H7 (cell line): ENCODE measurements around the gene EMC6. TPM values are rescaled to one million over a fixed set of nuclear protein-coding genes. Genes with fewer than 3 reads are reported as not detected.

Source experiments
- DNase-seq: peaks from one replicate; pipeline ENCODE4 v3.0.0; 2012
- H3K27me3 ChIP-seq: 2 replicates; pipeline ENCODE4 v1.6.0; 2011; ENCODE audit warnings: mild to moderate bottlenecking, low read length; ENCODE audit not compliant: control insufficient read depth, insufficient read depth
- H3K36me3 ChIP-seq: replicated peaks from 2 replicates; pipeline ENCODE4 v1.5.1; 2011; ENCODE audit warnings: low read length; ENCODE audit not compliant: control insufficient read depth, insufficient read depth
- H3K4me3 ChIP-seq: 2 replicates; pipeline ENCODE4 v1.5.1; 2011; ENCODE audit warnings: low read depth, mild to moderate bottlenecking, control low read depth, low read length, moderate library complexity; ENCODE audit not compliant: insufficient read depth
- total RNA-seq: library from RNA; depleted of rRNA; stranded (reverse); fragments of >200 nt; shearing (Covaris generic); gene quantifications from 2 replicates; pipeline ENCODE4 v1.2.3, GENCODE V29; 2014

EMC6 gene
- total RNA-seq, 1 experiment from 2014 or later, result 48.5 TPM

- Histone ChIP-seq H3K36me3 (peaks cover 1% of the 10 kb centered on the region; the same call in 1 of the 2 replicates), H3K27me3 (no peaks in the 10 kb centered on the region), H3K4me3 (no peak overlapping the region)
- no peak for DNase-seq
Observed at GRCh38 chr17:3663102-3664011, 5.3 kb upstream of the EMC6 start.

GRCh38 chr17:3665834-3666233 is 2.8 kb upstream of the EMC6 start:
- Histone ChIP-seq H3K27me3 (no peaks in the 10 kb centered on the region), H3K4me3 (no peak overlapping the region), H3K36me3 (peaks cover 4% of the 10 kb centered on the region)
- no peak for DNase-seq

- Histone ChIP-seq H3K36me3 (peaks cover 4% of the 10 kb centered on the region), H3K27me3 (no peaks in the 10 kb centered on the region), H3K4me3 (no peak overlapping the region)
- DNase-seq, result no peak
Observed at GRCh38 chr17:3666516-3666915, 2.1 kb upstream of the EMC6 start.

- H3K36me3 ChIP-seq, result peaks cover 4% of the 10 kb centered on the region
- no peaks in the 10 kb centered on the region for H3K27me3 ChIP-seq
- peak; percentile 94 for DNase-seq
Observed at GRCh38 chr17:3667366-3668278, 990 bp upstream of the EMC6 start.

GRCh38 chr17:3669085-3669347 is 404 bp downstream of the EMC6 start:
- H3K4me3 ChIP-seq, result peak overlapping the region; percentile 75
- peaks cover 2% of the 10 kb centered on the region for H3K36me3 ChIP-seq
- DNase-seq, result no peak
- no peaks in the 10 kb centered on the region for H3K27me3 ChIP-seq

More at GRCh38 chr17:3667366-3668278, 990 bp upstream of the EMC6 start:
- peak overlapping the region; percentile 94 for H3K4me3 ChIP-seq

GRCh38 chr17:3669548-3669947 is 936 bp downstream of the EMC6 start:
- peak overlapping the region; percentile 75 for H3K4me3 ChIP-seq
- peaks cover 2% of the 10 kb centered on the region for H3K36me3 ChIP-seq
- no peaks in the 10 kb centered on the region for H3K27me3 ChIP-seq
- no peak for DNase-seq

GRCh38 chr17:3672571-3672970 is 4.0 kb downstream of the EMC6 start:
- Histone ChIP-seq H3K36me3 (peaks cover 2% of the 10 kb centered on the region), H3K27me3 (no peaks in the 10 kb centered on the region), H3K4me3 (no peak overlapping the region)
- DNase-seq, result no peak

- Histone ChIP-seq H3K36me3 (no peaks in the 10 kb centered on the region), H3K4me3 (no peak overlapping the region), H3K27me3 (no peaks in the 10 kb centered on the region)
- no peak for DNase-seq
Observed at GRCh38 chr17:3675886-3676285, 7.3 kb downstream of the EMC6 start.

- DNase-seq, result peak; percentile 91
- no peaks in the 10 kb centered on the region for H3K36me3 ChIP-seq
- H3K27me3 ChIP-seq, result no peaks in the 10 kb centered on the region
- no peak overlapping the region for H3K4me3 ChIP-seq
Observed at GRCh38 chr17:3678095-3678820, 9.6 kb downstream of the EMC6 start.

GRCh38 chr17:3678821-3679530 is 10.4 kb downstream of the EMC6 start:
- DNase-seq, result no peak
- no peaks in the 10 kb centered on the region for H3K27me3 ChIP-seq
- H3K36me3 ChIP-seq, result no peaks in the 10 kb centered on the region
- no peak overlapping the region for H3K4me3 ChIP-seq

- no peak overlapping the region for H3K4me3 ChIP-seq
- no peaks in the 10 kb centered on the region for H3K27me3 ChIP-seq
- H3K36me3 ChIP-seq, result no peaks in the 10 kb centered on the region
- DNase-seq, result no peak
Observed at GRCh38 chr17:3679531-3680126, 11.0 kb downstream of the EMC6 start.

GRCh38 chr17:3681057-3681456 is 12.4 kb downstream of the EMC6 start:
- Histone ChIP-seq H3K36me3 (no peaks in the 10 kb centered on the region), H3K4me3 (no peak overlapping the region), H3K27me3 (no peaks in the 10 kb centered on the region)
- no peak for DNase-seq

GRCh38 chr17:3681565-3681964 is 13.0 kb downstream of the EMC6 start:
- peak; percentile 47 for DNase-seq
- Histone ChIP-seq H3K36me3 (no peaks in the 10 kb centered on the region), H3K4me3 (no peak overlapping the region), H3K27me3 (no peaks in the 10 kb centered on the region)

GRCh38 chr17:3682033-3682432 is 13.4 kb downstream of the EMC6 start:
- Histone ChIP-seq H3K36me3 (no peaks in the 10 kb centered on the region), H3K4me3 (no peak overlapping the region)
- peak; percentile 41 for DNase-seq

More at GRCh38 chr17:3682033-3682432, 13.4 kb downstream of the EMC6 start:
- H3K27me3 ChIP-seq, result no peaks in the 10 kb centered on the region
